ENCODE data around the gene RDH11. TPM values are rescaled to one million over a fixed set of nuclear protein-coding genes. Genes with fewer than 3 reads are reported as not detected.

Gene RDH11
- polyA plus RNA-seq, 1 donor (not counting 4 experiments of a cell fraction or from before 2014, with no cell fraction given): 202 TPM

GRCh38 chr14:67645414-67645813 is 50.1 kb downstream of the RDH11 start:
- no peak overlapping the region for H3K4me3 ChIP-seq (ENCODE audit: control insufficient read depth in 2 of 3, extremely low read depth in 1 of 3, insufficient read depth in 2 of 3, low read depth in 1 of 3, low read length in 3 of 3)
- H3K27me3 ChIP-seq (ENCODE audit: control insufficient read depth, extremely low read depth, insufficient read depth, low read length): no peaks in the 10 kb centered on the region
- H3K36me3 ChIP-seq (ENCODE audit: control insufficient read depth in 2 of 2, extremely low read depth in 1 of 2, insufficient read depth in 2 of 2, low read length in 2 of 2): peaks cover 5 to 26% of the 10 kb centered on the region in 2 experiments
- no peaks in the 10 kb centered on the region for H3K9me1 ChIP-seq (ENCODE audit: control insufficient read depth, extremely low read depth, insufficient read depth, low read length)
- H3K27ac ChIP-seq (ENCODE audit: control insufficient read depth, insufficient read depth, low read length): no peak overlapping the region
- FAIRE-seq (no peak), DNase-seq (ENCODE audit: low read depth, low spot score) (no peak)
- no peaks in the 10 kb centered on the region for H3K9me3 ChIP-seq (ENCODE audit: control insufficient read depth, low read depth, low read length)
- no peak overlapping the region for H3K4me2 ChIP-seq (ENCODE audit: control insufficient read depth, extremely low read depth, insufficient read depth, low read depth, low read length)
- no peak overlapping the region for H3K9ac ChIP-seq (ENCODE audit: control insufficient read depth, extremely low read depth, insufficient read depth, low read length)
- dilution Hi-C loops (cut with MboI; ENCODE audit: extremely low pct_ligation_motif_present, low sequenced_read_pairs): no loop called here
- no peak overlapping the region for H2AFZ ChIP-seq (ENCODE audit: control insufficient read depth, low read length)
- H3K79me2 ChIP-seq (ENCODE audit: control insufficient read depth, insufficient read depth, low read length): no peaks in the 10 kb centered on the region
- TF ChIP-seq EZH2 (IDR thresholded peaks at IDR 0.05; ENCODE audit: low read length): no peak
- TF ChIP-seq CTCF (optimal IDR thresholded peaks at IDR 0.05 in 1 of 3, IDR thresholded peaks at IDR 0.05 in 1 of 3, conservative IDR thresholded peaks at IDR 0.05 in 1 of 3; ENCODE audit: extremely low read depth in 1 of 3, insufficient read depth in 2 of 3, low read length in 3 of 3): no peak
- no peaks in the 10 kb centered on the region for H4K20me1 ChIP-seq (ENCODE audit: control insufficient read depth, extremely low read depth, insufficient read depth, low read length)
- H3K4me1 ChIP-seq (ENCODE audit: control insufficient read depth, extremely low read depth, insufficient read depth, low read length): peaks cover 5% of the 10 kb centered on the region

- H3K9me3 ChIP-seq (ENCODE audit: control insufficient read depth, low read depth, low read length): no peaks in the 10 kb centered on the region
- H3K79me2 ChIP-seq (ENCODE audit: control insufficient read depth, insufficient read depth, low read length): no peaks in the 10 kb centered on the region
- DNase-seq (ENCODE audit: low read depth, low spot score): no peak
- H3K27ac ChIP-seq (ENCODE audit: control insufficient read depth, insufficient read depth, low read length): no peak overlapping the region
- dilution Hi-C loops (cut with MboI; ENCODE audit: extremely low pct_ligation_motif_present, low sequenced_read_pairs): no loop called here
- TF ChIP-seq EZH2 (IDR thresholded peaks at IDR 0.05; ENCODE audit: low read length) (no peak), CTCF (optimal IDR thresholded peaks at IDR 0.05 in 1 of 3, IDR thresholded peaks at IDR 0.05 in 1 of 3, conservative IDR thresholded peaks at IDR 0.05 in 1 of 3; ENCODE audit: extremely low read depth in 1 of 3, insufficient read depth in 2 of 3, low read length in 3 of 3) (no peak)
- H3K4me3 ChIP-seq (ENCODE audit: control insufficient read depth in 2 of 3, extremely low read depth in 1 of 3, insufficient read depth in 2 of 3, low read depth in 1 of 3, low read length in 3 of 3): no peak overlapping the region
- H2AFZ ChIP-seq (ENCODE audit: control insufficient read depth, low read length): no peak overlapping the region
- no peaks in the 10 kb centered on the region for H4K20me1 ChIP-seq (ENCODE audit: control insufficient read depth, extremely low read depth, insufficient read depth, low read length)
- H3K36me3 ChIP-seq (ENCODE audit: control insufficient read depth in 2 of 2, extremely low read depth in 1 of 2, insufficient read depth in 2 of 2, low read length in 2 of 2): peaks cover 5 to 18% of the 10 kb centered on the region in 2 experiments
- no peak overlapping the region for H3K9ac ChIP-seq (ENCODE audit: control insufficient read depth, extremely low read depth, insufficient read depth, low read length)
- H3K27me3 ChIP-seq (ENCODE audit: control insufficient read depth, extremely low read depth, insufficient read depth, low read length): no peaks in the 10 kb centered on the region
- H3K9me1 ChIP-seq (ENCODE audit: control insufficient read depth, extremely low read depth, insufficient read depth, low read length): no peaks in the 10 kb centered on the region
- FAIRE-seq: peak; percentile 63
- no peaks in the 10 kb centered on the region for H3K4me1 ChIP-seq (ENCODE audit: control insufficient read depth, extremely low read depth, insufficient read depth, low read length)
- no peak overlapping the region for H3K4me2 ChIP-seq (ENCODE audit: control insufficient read depth, extremely low read depth, insufficient read depth, low read depth, low read length)
Observed at GRCh38 chr14:67644428-67644827, 51.1 kb downstream of the RDH11 start.
